HG02623 (cell line): ENCODE data around the gene TBC1D24.
"Not testable (repeated sequence)": the region's sequence is repeated elsewhere in the genome, so short reads cannot be mapped to it uniquely, and the experiment has no call there.

Experiments used
- ATAC-seq: cut with Tn5 transposase; IDR thresholded peaks from one replicate; pipeline ENCODE4 v1.9.1; 2021; ENCODE audit warnings: moderate library complexity; ENCODE audit not compliant: unreplicated experiment

Gene TBC1D24

GRCh38 chr16:2530629-2531318, 55.8 kb downstream of the TBC1D24 start:
- ATAC-seq: no peak

DNA sequence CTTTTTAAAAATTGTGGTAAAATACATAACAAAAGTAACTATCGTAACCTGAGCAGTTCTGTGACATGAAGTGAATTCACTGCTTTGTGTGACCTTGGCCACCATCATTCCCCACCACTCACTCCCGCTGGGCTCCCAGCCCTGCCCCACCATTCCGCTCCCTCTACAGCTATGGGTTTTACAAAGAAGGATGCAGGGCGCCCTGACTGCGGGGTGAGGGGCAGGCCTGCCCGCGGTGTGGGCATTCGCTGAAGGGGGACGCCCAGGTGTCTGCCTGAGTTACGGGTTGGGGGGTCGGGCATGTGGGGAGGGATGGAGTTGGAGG, 56.4 kb downstream of the TBC1D24 start, which contains the start of gene CEMP1:
TSS of gene CEMP1 (minus strand) at position 38 of the 325 bp plus-strand sequence. CDS start 335 bp downstream, outside the sequence.
- no peak for ATAC-seq

DNA sequence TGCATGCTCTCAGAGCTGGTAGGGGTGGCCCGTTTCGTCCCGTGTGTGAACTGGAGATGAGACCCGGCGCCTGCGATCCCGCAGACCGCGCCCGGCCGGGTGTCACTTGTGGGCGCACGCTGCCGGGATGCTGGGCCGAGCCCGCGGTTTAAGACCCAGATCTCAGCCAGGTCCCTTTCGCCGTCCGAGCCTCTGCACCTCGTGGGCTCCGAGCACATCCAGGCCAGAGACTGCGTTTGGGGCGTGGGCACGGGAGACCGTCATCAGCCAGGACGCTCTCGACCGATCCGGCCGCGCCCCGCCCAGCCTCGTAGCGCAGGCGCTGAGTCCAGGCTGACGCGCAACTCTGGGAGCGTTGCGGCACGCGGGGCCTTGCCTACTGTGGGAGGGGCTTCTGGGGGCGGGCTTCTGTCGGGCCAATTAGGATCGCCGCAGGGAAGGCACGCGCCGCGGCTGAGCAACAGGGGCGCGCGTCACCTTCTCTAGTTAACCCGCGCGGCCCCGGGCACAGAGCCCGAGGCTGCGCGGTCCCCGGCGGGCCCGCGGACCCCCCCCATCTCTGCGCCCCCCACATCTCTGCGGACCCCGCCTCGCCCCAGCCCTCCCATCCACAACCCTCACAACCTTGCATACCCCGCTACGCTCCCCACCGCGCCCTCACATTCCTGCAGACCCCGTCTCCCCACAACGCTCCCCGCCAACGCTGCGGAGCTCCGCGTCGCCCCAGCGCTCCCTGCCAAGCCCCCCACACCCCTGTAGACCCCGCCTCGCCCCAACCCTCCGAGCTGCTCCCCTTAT, 57.0 kb downstream of the TBC1D24 start:
- peak; percentile 83 for ATAC-seq

DNA sequence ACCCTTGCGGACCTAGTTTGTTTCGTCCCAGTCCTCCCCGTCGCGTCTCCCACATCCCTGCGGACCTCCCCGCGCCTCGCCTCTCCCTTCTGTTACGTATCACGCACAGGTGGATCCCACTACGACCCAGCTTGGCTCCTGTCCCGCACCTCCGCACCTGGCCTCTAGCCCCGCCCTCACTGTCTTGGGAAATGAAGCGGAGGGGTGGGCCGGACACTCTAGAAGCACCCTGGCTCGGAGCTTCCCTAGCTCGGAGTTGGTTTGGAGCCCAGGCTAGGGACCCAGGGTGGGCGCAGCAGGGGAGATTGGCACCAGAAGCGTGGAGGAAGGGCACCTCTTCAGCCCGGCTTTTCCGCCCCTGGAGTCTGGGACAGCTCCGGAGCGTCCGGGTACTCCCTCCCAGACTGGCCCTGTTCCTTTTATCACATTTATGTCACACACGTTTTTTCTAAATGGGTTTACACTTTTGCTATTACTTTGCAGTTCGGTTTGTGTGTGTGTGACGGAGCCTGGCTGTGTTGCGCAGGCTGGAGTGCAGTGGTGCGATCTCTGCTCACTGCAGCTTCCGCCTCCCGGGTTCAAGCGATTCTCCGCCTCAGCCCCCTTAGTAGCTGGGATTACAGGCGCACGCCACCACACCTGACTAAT, 57.7 kb downstream of the TBC1D24 start:
- ATAC-seq: no peak

- not testable (repeated sequence) for ATAC-seq
Observed at GRCh38 chr16:2533142-2533755, 58.3 kb downstream of the TBC1D24 start.

- ATAC-seq: no peak
Observed at GRCh38 chr16:2533912-2534311, 59.0 kb downstream of the TBC1D24 start.

GRCh38 chr16:2534335-2534734, 59.4 kb downstream of the TBC1D24 start:
- not testable (repeated sequence) for ATAC-seq

- ATAC-seq: no peak
Observed at GRCh38 chr16:2535625-2536013, 60.7 kb downstream of the TBC1D24 start.

DNA sequence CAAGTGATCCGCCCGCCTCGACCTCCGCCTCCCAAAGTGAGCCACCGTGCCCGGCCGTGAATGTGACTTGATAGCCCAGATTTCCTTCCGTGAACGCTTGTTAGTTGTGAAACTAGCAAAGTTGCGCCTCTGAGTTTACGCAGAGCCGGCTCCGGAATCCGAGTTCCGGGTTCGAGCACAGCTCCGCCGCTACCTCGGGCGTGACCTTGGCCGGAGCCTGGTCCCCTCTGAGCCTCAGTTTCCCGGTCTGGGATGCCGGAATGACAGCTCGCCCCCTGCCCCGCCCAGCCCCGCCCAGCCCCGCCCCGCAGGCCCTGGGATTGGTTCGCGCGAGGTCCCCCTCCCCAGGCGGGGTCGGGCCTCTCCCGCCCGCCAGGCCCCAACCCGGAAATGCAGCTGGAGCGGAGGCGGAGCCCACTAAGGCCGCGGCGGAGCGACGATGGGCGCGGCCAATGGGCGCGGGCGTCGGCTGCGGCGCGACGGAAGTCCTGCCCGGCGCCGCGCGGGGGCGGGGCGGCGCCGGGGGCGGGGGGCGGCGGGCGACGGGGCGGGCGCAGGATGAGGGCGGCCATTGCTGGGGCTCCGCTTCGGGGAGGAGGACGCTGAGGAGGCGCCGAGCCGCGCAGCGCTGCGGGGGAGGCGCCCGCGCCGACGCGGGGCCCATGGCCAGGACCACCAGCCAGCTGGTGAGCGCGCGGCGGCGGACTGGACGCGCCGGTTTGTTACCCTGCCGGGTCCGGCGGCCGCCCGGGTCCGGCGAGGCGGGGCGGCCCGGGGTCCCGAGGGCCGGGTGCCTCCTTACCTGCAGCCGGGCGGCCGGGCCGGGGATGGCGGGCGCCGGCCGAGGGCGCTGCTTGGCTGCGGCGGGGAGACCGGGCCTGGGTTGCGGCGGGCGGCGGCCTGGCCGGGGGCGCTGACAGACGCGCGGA, 62.8 kb downstream of the TBC1D24 start, which contains the start of gene PDPK1:
TSS of gene PDPK1 (plus strand) at position 571 of the 929 bp plus-strand sequence. CDS start at position 663, 92 bp downstream.
- ATAC-seq: peak; percentile 75

GRCh38 chr16:2539192-2539844, 64.4 kb downstream of the TBC1D24 start:
- not testable (repeated sequence) for ATAC-seq

- ATAC-seq: not testable (repeated sequence)
Observed at GRCh38 chr16:2539845-2540458, 65.0 kb downstream of the TBC1D24 start.

- not testable (repeated sequence) for ATAC-seq
Observed at GRCh38 chr16:2540912-2541311, 66.0 kb downstream of the TBC1D24 start.

DNA sequence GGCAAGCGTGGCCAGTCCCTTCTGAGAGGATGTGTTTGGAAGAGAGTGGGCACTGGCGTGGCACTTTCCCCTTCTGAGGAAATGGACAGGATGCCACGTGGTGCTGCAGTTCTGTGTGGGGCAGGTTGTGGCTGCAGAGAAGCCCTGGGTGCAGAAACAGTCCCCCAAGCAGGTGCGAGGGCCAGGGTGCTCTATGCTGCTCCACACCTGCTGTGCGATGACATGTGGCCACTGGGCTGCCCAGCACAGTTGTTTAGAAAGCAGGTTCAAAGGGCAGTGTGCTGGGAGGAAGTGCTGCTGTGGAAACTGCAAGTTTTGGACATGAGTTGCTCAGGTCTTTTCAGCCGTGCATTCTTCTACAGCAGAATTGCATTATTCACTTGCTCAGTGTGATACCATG, 66.5 kb downstream of the TBC1D24 start:
- not testable (repeated sequence) for ATAC-seq

DNA sequence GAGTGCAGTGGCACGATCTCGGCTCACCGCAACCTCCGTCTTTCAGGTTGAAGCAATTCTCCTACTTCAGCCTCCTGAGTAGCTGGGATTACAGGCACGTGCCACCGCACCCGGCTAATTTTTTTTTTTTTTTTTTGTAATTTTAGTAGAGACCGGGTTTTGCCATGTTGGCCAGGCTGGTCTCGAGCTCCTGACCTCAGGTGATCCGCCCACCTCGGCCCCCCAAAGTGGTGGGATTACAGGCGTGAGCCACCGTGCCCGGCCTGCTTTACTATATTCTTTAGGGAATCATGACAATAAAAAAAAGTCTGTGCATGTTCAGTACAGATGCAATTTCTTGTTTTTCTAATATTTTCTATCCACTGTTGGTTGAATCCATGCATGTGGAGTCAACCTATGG, 68.8 kb downstream of the TBC1D24 start:
- ATAC-seq: not testable (repeated sequence)

DNA sequence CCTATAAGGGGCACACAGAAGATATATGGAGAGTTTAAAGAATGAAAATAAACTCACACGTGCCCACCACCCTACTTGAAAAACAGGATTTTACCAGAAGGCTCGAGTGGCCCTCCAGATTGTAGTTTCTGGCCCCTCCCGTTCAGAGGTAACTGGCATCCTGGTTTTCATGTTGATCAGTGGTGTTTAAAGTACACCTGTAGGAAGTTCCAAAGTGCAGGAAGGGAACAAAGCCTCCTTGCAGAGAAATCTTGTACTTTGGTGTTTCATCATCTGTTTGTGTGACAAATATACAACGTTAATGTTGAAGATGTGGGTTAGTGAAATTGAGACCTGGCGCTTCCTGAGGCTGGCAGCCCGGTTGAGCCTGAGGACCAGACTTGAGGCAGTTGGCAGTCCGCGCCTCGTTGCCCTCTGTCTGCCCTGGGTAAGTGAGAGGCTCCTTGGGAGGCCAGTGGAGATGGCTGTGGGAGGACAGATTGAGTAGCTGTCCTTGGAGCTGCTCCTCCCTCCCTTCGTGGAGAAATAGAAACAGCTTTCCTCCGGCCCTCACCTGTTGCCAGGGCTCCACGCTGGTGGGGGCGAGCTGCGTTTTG, 75.5 kb downstream of the TBC1D24 start:
- ATAC-seq: not testable (repeated sequence)

GRCh38 chr16:2551420-2551889, 76.5 kb downstream of the TBC1D24 start:
- ATAC-seq: not testable (repeated sequence)

- ATAC-seq: not testable (repeated sequence)
Observed at GRCh38 chr16:2554709-2555425, 79.9 kb downstream of the TBC1D24 start.
